GM12878 (cell line): ENCODE measurements around the gene SET. TPM values are rescaled to one million over a fixed set of nuclear protein-coding genes. Genes with fewer than 3 reads are reported as not detected.

Source experiments
- BACH1 ChIP-seq: fragments of 450-650 bp; IDR thresholded peaks from 2 replicates; pipeline ENCODE4 v1.6.1; 2017; ENCODE audit warnings: mild to moderate bottlenecking, borderline replicate concordance
- BHLHE40 ChIP-seq, 2 experiments: fragments of 450-650 bp in 1 of 2; IDR thresholded peaks; 2 replicates each; pipeline ENCODE4 v1.6.1; 2011 to 2017; ENCODE audit warnings: low read depth in 2 of 2, borderline replicate concordance in 1 of 2, improper control_type of control experiment in 1 of 2, low read length in 1 of 2, mild to moderate bottlenecking in 1 of 2
- DPF2 ChIP-seq: fragments of 450-650 bp; IDR thresholded peaks from 2 replicates; pipeline ENCODE4 v1.6.1; 2017; ENCODE audit warnings: mild to moderate bottlenecking
- GATAD2B ChIP-seq: fragments of 450-650 bp; conservative IDR thresholded peaks from 2 replicates; pipeline ENCODE4 v1.6.1; 2017; ENCODE audit warnings: low read depth, mild to moderate bottlenecking, moderate library complexity
- LARP7 ChIP-seq: fragments of 450-650 bp; IDR thresholded peaks from 2 replicates; pipeline ENCODE4 v1.6.1; 2017; ENCODE audit warnings: mild to moderate bottlenecking
- NKRF ChIP-seq: fragments of 450-650 bp; conservative IDR thresholded peaks from 2 replicates; pipeline ENCODE4 v1.6.1; 2017; ENCODE audit warnings: mild to moderate bottlenecking, moderate library complexity
- POLR2AphosphoS5 ChIP-seq: IDR thresholded peaks from 2 replicates; pipeline ENCODE4 v1.6.1; 2011; ENCODE audit warnings: mild to moderate bottlenecking, low read length, inconsistent platforms
- SIN3A ChIP-seq: IDR thresholded peaks from 2 replicates; pipeline ENCODE4 v1.6.1; 2012; ENCODE audit warnings: low read depth, low read length, improper control_type of control experiment
- STAT3 ChIP-seq: IDR thresholded peaks from 2 replicates; pipeline ENCODE4 v1.6.1; 2011; ENCODE audit warnings: low read depth, low read length, improper control_type of control experiment
- YY1 ChIP-seq: IDR thresholded peaks from 2 replicates; pipeline ENCODE4 v1.6.1; 2011; ENCODE audit warnings: low read depth, mild to moderate bottlenecking, low read length
- ZBTB11 ChIP-seq: fragments of 450-650 bp; formaldehyde crosslinking; IDR thresholded peaks from 2 replicates; pipeline ENCODE4 v1.5.0; 2022; ENCODE audit warnings: mild to moderate bottlenecking, missing genetic modification characterization
- polyA plus RNA-seq, 11 experiments: library from polyadenylated mRNA; depleted of rRNA in 4 of 11; unstranded in 6 of 11; stranded (reverse) in 5 of 11; fragments of >200 nt; fragmentation: Nextera tagmentation in 4 of 11; fragmentation: Illumina TruSeq in 1 of 11; extraction: Ambion mirVana in 4 of 11; extraction: Trizol in 1 of 11; gene quantifications; 1 replicate in 1 of 11; 2 replicates in 10 of 11; pipeline versions ENCODE4 v1.2.1 to v1.2.3, GENCODE V29; 2011 to 2016; ENCODE audit warnings: inconsistent platforms in 2 of 11, missing spikeins in 2 of 11, low read depth in 1 of 11
- total RNA-seq, 4 experiments: library from RNA; depleted of rRNA in 3 of 4; stranded (reverse); fragments of >200 nt in 3 of 4; fragmentation: Illumina TruSeq in 1 of 4; extraction: Trizol in 1 of 4; gene quantifications; 2 replicates each; pipeline versions ENCODE4 v1.2.1 to v1.2.3, GENCODE V29; 2013 to 2021
- TF ChIP-seq, protein P1 (sequence below): fragments of 450-650 bp; IDR thresholded peaks from 2 replicates; pipeline ENCODE4 v1.6.1; 2016; ENCODE audit warnings: mild to moderate bottlenecking

SET gene
- total and polyA plus RNA-seq, 10 of the 15 experiments (the other 5 are each of a cell fraction or from before 2014, with no cell fraction given): 284 to 706 (median 445) TPM

GRCh38 chr9:128689820-128690683 lies 1.0 kb downstream of the SET start (continued):
- TF ChIP-seq POLR2AphosphoS5: peak; percentile 51; the same call in 1 of the 2 replicates
- TF ChIP-seq STAT3: no peak
- peak; percentile 62 for TF ChIP-seq LARP7
- peak; percentile 78 for TF ChIP-seq NKRF
- peak; percentile 62 for TF ChIP-seq GATAD2B
- TF ChIP-seq BACH1: peak; percentile 50; the same call in 1 of the 2 replicates
- TF ChIP-seq DPF2: 0 out of 2 replicates have a peak, but pooled peaks have one; percentile 21
- 0 out of 2 replicates have a peak, but pooled peaks have one; percentile 36 for TF ChIP-seq SIN3A
- no peak for TF ChIP-seq ZBTB11
- TF ChIP-seq, protein P1, sequence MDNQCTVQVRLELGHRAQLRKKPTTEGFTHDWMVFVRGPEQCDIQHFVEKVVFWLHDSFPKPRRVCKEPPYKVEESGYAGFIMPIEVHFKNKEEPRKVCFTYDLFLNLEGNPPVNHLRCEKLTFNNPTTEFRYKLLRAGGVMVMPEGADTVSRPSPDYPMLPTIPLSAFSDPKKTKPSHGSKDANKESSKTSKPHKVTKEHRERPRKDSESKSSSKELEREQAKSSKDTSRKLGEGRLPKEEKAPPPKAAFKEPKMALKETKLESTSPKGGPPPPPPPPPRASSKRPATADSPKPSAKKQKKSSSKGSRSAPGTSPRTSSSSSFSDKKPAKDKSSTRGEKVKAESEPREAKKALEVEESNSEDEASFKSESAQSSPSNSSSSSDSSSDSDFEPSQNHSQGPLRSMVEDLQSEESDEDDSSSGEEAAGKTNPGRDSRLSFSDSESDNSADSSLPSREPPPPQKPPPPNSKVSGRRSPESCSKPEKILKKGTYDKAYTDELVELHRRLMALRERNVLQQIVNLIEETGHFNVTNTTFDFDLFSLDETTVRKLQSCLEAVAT: peak; percentile 53
- peak in 1 of 2 experiments; percentile 8; a peak in 1 of 4 replicates for TF ChIP-seq BHLHE40 (IDR thresholded peaks at IDR 0.05; ENCODE audit: borderline replicate concordance in 1 of 2, low read depth in 2 of 2, low read length in 1 of 2)
- TF ChIP-seq YY1: peak; percentile 52
- TF ChIP-seq, all 136 proteins: peak for 19
